Sigmoid colon (tissue), 7 donors: ENCODE results near the gene HHATL. TPM values are rescaled to one million over a fixed set of nuclear protein-coding genes. Genes with fewer than 3 reads are reported as not detected.

Source experiments
- DNase-seq: peaks from one replicate; pipeline ENCODE4 v3.0.0-alpha.2; 2019
- H3K27ac ChIP-seq, 4 donors: fragments of 200-600 bp; sonication (generic); one replicate each; pipeline ENCODE4 v1.5.1; 2016 to 2019; ENCODE audit warnings: mild to moderate bottlenecking in 1 of 4
- H3K27me3 ChIP-seq, 3 donors: fragments of 200-600 bp; sonication (generic); one replicate each; pipeline ENCODE4 v1.5.1; 2019; ENCODE audit warnings: mild to moderate bottlenecking in 1 of 3
- H3K36me3 ChIP-seq, 4 donors: fragments of 200-600 bp; sonication (generic); one replicate each; pipeline ENCODE4 v1.5.1; 2016 to 2019
- H3K4me1 ChIP-seq, 4 donors: fragments of 200-600 bp; sonication (generic); one replicate each; pipeline ENCODE4 v1.5.1; 2017 to 2019
- H3K4me3 ChIP-seq, 4 donors: fragments of 200-600 bp; sonication (generic); one replicate each; pipeline ENCODE4 v1.5.1; 2017 to 2019; ENCODE audit warnings: mild to moderate bottlenecking in 2 of 4, moderate library complexity in 1 of 4
- H3K9me3 ChIP-seq, 4 donors: fragments of 200-600 bp in 3 of 4; sonication (generic) in 3 of 4; one replicate each; pipeline versions ENCODE4 v1.5.1 to v1.6.1; 2013 to 2019
- EP300 ChIP-seq, 4 donors: sonication (generic); formaldehyde crosslinking; IDR thresholded peaks; one replicate each; pipeline ENCODE4 v1.6.1; 2017; ENCODE audit warnings: antibody characterized with exemption in 4 of 4
- POLR2A ChIP-seq, 2 donors: fragments of 450-650 bp; IDR thresholded peaks; one replicate each; pipeline ENCODE4 v1.6.1; 2016; ENCODE audit warnings: antibody characterized with exemption in 2 of 2, mild to moderate bottlenecking in 2 of 2, moderate library complexity in 2 of 2
- POLR2AphosphoS5 ChIP-seq, 4 donors: sonication (generic); formaldehyde crosslinking; IDR thresholded peaks; one replicate each; pipeline ENCODE4 v1.6.1; 2017; ENCODE audit warnings: antibody characterized with exemption in 4 of 4
- WGBS, 2 donors: extraction: QIAGEN DNeasy Blood & Tissue Kit; methylation state at CpG; one replicate each; pipeline ENCODE4 v1.1.7; 2013; 5-methylcytosine and 5-hydroxymethylcytosine counted together
- intact Hi-C: fragments of 100-400 bp; cut with DNase I; formaldehyde crosslinking; loops from one replicate; pipeline ENCODE4 v1.15.1; 2023
- polyA plus RNA-seq, 3 donors: library from polyadenylated mRNA; stranded (reverse); fragments of 200-250 nt; gene quantifications; one replicate each; pipeline ENCODE4 v1.2.3, GENCODE V29; 2013
- total RNA-seq, 4 donors: library from RNA; depleted of rRNA; stranded (reverse); fragments of >200 nt; gene quantifications; one replicate each; pipeline ENCODE4 v1.1.0, GENCODE V29; 2016
- TF ChIP-seq, protein P1 (sequence below), 4 experiments: fragments of 450-650 bp in 3 of 4; fragments of 200-600 bp in 1 of 4; IDR thresholded peaks; one replicate each; pipeline ENCODE4 v1.5.1; 2016 to 2019; ENCODE audit warnings: antibody characterized with exemption in 4 of 4, mild to moderate bottlenecking in 3 of 4, moderate library complexity in 2 of 4
- donor health status: healthy with polysubstance abuse.
- donor health status: Bipolar disorder and iron deficiency.
- donor health status: healthy.

The HHATL gene
- total and polyA plus RNA-seq, 7 donors, result 0.31 to 1.4 TPM; not detected in 5

DNA sequence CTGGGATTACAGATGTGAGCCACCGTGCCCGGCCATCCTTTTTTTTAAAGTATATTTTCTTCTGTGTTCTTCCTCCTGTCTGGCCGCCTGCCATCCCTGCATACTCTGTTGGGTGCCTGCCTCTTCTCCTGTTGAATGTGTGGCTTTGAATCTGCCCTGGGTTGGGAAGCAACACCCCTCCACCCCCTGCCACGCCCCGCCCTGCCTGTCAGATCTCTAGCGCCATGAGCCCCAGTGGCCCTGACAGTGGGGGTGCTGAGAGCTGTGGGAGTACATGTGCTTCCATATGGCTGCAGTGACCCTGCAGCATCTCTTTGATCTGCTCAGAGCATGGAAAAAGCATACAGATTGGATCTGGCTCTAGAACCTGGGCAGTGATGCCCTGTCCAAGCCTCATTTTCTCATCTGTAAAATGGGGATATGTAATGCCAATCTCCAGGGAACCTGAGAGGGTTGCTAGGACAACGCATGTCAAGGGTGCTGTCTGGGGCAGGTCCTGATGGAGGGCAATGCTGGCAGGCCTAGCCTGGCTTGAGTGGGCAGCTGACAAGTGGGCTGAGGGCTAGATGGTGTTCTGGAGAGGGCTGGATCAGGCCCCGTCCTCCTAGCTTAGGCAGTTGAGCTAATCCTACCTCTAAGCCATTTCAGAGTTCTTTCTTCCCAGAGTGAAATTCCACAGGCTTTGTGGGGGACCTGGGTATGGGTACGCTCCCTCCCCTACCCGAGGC lies 46.6 kb upstream of the HHATL start:
- H3K4me1 ChIP-seq, result peaks cover 0 to 73% (median 65%) of the 10 kb centered on the region in 4 donors
- WGBS, 2 donors, result 80 to 87% methylated on average over 10 of the region's 10 CpGs
- peak; percentile 89 for DNase-seq
- no peak for TF ChIP-seq EP300 (IDR thresholded peaks at IDR 0.05)
- TF ChIP-seq, protein P1, sequence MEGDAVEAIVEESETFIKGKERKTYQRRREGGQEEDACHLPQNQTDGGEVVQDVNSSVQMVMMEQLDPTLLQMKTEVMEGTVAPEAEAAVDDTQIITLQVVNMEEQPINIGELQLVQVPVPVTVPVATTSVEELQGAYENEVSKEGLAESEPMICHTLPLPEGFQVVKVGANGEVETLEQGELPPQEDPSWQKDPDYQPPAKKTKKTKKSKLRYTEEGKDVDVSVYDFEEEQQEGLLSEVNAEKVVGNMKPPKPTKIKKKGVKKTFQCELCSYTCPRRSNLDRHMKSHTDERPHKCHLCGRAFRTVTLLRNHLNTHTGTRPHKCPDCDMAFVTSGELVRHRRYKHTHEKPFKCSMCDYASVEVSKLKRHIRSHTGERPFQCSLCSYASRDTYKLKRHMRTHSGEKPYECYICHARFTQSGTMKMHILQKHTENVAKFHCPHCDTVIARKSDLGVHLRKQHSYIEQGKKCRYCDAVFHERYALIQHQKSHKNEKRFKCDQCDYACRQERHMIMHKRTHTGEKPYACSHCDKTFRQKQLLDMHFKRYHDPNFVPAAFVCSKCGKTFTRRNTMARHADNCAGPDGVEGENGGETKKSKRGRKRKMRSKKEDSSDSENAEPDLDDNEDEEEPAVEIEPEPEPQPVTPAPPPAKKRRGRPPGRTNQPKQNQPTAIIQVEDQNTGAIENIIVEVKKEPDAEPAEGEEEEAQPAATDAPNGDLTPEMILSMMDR (IDR thresholded peaks at IDR 0.05), result no peak
- TF ChIP-seq POLR2AphosphoS5 (IDR thresholded peaks at IDR 0.05), result peak in 1 of 4 donors; percentile 47
- TF ChIP-seq POLR2A (IDR thresholded peaks at IDR 0.05), result no peak
- no peak overlapping the region for H3K4me3 ChIP-seq
- intact Hi-C loops, result loop anchor here (5.0 kb wide), 1 partner anchor 167 kb away; the partner anchor contains the start of gene SEC22C
- peak overlapping the region; percentile 80 to 90 (median 84) for H3K27ac ChIP-seq
- no peaks in the 10 kb centered on the region for H3K27me3 ChIP-seq
- H3K36me3 ChIP-seq, result no peaks in the 10 kb centered on the region
- H3K9me3 ChIP-seq, result no peaks in the 10 kb centered on the region

DNA sequence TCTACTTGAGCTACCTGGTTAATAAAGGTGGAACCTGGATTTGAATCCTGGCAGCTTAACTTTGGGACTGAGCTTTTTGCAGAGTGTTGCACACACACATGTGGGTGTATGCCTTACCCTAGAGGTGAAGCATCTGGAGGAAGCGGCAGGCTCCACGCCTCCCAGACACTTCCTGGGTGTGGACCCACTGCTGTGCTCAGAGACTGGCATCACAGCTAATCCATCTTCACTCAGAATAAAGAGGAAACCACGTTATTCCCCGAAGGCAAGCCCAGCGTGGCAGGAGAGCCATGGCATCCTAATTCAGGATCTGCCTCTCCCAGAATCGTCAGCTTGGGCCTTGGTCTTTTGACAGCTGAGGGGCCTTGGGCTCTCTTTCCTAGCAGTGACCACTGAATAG lies 45.0 kb upstream of the HHATL start:
- H3K27me3 ChIP-seq, result no peaks in the 10 kb centered on the region
- H3K36me3 ChIP-seq, result no peaks in the 10 kb centered on the region
- no peaks in the 10 kb centered on the region for H3K9me3 ChIP-seq
- TF ChIP-seq POLR2A (IDR thresholded peaks at IDR 0.05) (no peak), POLR2AphosphoS5 (IDR thresholded peaks at IDR 0.05) (no peak), EP300 (IDR thresholded peaks at IDR 0.05) (no peak)
- TF ChIP-seq, protein P1 (IDR thresholded peaks at IDR 0.05), result no peak
- DNase-seq, result no peak
- H3K27ac ChIP-seq, result peak overlapping the region; percentile 80 to 90 (median 84)
- peaks cover 0 to 73% (median 67%) of the 10 kb centered on the region in 4 donors for H3K4me1 ChIP-seq
- H3K4me3 ChIP-seq, result no peak overlapping the region
- intact Hi-C loops, result loop anchor here (5.0 kb wide), 1 partner anchor 165 kb away; the partner anchor contains the start of gene SEC22C
- 54 to 75% methylated on average over 6 of the region's 6 CpGs for WGBS, 2 donors

DNA sequence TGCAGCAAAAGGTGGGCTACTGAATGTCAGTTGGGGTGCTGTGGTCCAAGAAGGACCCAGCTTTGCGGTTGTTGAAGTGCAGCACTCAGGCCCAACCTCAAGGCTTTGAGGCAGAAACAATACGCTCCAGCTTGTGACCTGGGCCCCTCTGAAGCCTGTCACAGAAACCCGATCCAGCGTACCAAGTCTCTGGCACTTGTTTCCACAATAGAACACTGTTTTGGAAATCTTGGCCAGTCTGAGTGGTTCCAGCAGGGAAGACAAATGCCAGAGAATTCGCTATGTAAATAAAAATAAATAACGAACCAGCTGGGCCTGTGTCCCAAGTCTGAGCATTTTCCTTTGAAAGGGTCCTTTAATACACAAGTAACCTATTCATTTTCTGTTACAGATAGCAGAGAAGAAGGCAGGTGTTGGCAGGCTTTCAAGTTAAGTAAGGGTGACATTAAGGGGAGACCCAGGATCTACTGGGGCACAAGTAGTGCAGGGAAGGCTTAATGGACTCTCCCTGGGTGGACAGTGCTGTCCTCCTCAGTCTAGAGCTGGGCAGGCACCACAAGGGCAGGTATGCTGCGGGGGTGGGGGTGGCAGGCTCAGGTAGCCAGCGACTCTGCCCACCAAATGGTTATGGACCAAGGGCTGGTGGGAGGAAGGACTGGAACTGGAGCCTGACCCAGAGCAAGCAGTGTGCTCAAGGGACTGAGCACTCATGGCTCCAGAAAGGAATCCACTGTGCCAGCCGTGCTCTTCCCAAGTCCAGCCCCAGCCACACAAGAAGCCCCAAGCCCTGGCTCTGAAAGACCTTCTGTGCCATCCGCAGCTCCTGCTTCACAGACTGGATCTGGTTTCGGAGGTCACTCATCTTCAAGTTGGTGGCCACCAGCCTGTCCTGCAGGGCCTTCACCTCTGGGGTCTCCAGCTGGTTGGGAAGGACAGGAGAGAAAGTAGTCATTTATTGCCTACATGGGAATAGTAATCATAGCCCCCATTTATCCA lies 44.2 kb upstream of the HHATL start:
- peak; percentile 65 to 88 (median 81) for TF ChIP-seq POLR2AphosphoS5 (IDR thresholded peaks at IDR 0.05)
- TF ChIP-seq POLR2A (IDR thresholded peaks at IDR 0.05), result no peak
- TF ChIP-seq, protein P1 (IDR thresholded peaks at IDR 0.05), result no peak
- peak in 3 of 4 donors; percentile 25 to 89 (median 68) for TF ChIP-seq EP300 (IDR thresholded peaks at IDR 0.05)
- intact Hi-C loops, result loop anchor here (5.0 kb wide), 1 partner anchor 164 kb away; the partner anchor contains the start of gene SEC22C

DNA sequence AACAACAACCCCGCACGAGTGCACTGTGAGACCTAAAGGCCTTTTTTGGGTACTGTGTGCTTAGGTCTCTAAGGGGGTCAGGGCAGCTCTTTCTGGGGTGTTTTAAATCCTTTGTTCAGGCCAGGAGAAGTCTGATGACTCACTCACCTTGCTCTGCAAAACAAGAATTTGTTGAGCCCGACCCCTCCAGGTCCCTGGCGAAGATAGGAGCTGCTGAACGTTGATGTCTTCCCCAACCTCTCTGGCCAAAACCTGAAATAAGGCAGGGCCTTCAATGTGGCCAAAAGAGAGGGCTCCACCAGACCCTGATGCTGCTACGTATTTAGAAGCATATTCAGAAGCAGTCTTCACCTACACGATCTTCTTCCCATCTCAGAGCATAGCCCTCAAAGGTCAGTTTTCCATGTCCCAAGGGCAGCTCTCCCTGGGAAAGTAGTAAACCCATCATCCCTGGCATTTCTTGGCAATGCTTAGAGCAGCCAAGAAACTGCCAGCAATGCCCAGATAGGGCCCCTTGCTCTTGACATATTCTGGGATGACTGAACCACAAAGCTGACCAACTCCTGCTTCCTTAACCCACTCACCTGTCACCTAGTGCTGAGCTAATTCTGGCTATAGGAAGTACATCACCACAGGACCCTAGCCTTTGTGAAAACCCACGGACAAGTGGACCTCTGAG lies 43.3 kb upstream of the HHATL start:
- H3K27ac ChIP-seq, result peak overlapping the region; percentile 80 to 90 (median 84)
- TF ChIP-seq POLR2A (IDR thresholded peaks at IDR 0.05) (no peak), POLR2AphosphoS5 (IDR thresholded peaks at IDR 0.05) (peak in 2 of 4 donors; percentile 4 to 35), EP300 (IDR thresholded peaks at IDR 0.05) (peak in 2 of 4 donors; percentile 33 to 37)
- TF ChIP-seq, protein P1 (IDR thresholded peaks at IDR 0.05), result no peak
- intact Hi-C loops, result loop anchor here (1.0 to 5.0 kb wide), 3 partner anchors 90 to 164 kb away; partner anchors contain the start of genes NKTR and SEC22C
- no peaks in the 10 kb centered on the region for H3K27me3 ChIP-seq
- WGBS, 2 donors, result 80 to 89% methylated on average over 8 of the region's 8 CpGs
- H3K36me3 ChIP-seq, result no peaks in the 10 kb centered on the region
- no peak for DNase-seq
- no peaks in the 10 kb centered on the region for H3K9me3 ChIP-seq
- peaks cover 0 to 65% (median 60%) of the 10 kb centered on the region in 4 donors for H3K4me1 ChIP-seq
- H3K4me3 ChIP-seq, result no peak overlapping the region

More for the DNA sequence above, 44.2 kb upstream of the HHATL start:
- H3K27ac ChIP-seq, result peak overlapping the region; percentile 80 to 90 (median 84)
- 79 to 86% methylated on average over 11 of the region's 11 CpGs for WGBS, 2 donors
- no peaks in the 10 kb centered on the region for H3K27me3 ChIP-seq
- H3K36me3 ChIP-seq, result no peaks in the 10 kb centered on the region
- no peak overlapping the region for H3K4me3 ChIP-seq
- peaks cover 0 to 71% (median 66%) of the 10 kb centered on the region in 4 donors for H3K4me1 ChIP-seq
- peak; percentile 84 for DNase-seq
- H3K9me3 ChIP-seq, result no peaks in the 10 kb centered on the region
